Dedifferentiated amniotic fluid mesenchymal stem cell (primary cell): ENCODE measurements around the gene WBP2NL.
"Not testable (repeated sequence)": the region's sequence is repeated elsewhere in the genome, so short reads cannot be mapped to it uniquely, and the experiment has no call there.

Experiments
- DNase-seq: peaks from one replicate; pipeline ENCODE4 v3.0.0-alpha.2; 2016; ENCODE audit errors: extremely low spot score

The WBP2NL gene

GRCh38 chr22:42033263-42034181 is 34.9 kb downstream of the WBP2NL start:
- DNase-seq: no peak

- no peak for DNase-seq
These were observed 36.7 kb downstream of the WBP2NL start for GRCh38 chr22:42035256-42035655.

- no peak for DNase-seq
These were observed 40.7 kb downstream of the WBP2NL start for GRCh38 chr22:42039271-42039670.

- DNase-seq: no peak
These were observed 43.2 kb downstream of the WBP2NL start for GRCh38 chr22:42041784-42042183.

- no peak for DNase-seq
These were observed 52.1 kb downstream of the WBP2NL start for GRCh38 chr22:42050641-42051180.

GRCh38 chr22:42052765-42053164 is 54.2 kb downstream of the WBP2NL start:
- DNase-seq: no peak

GRCh38 chr22:42056757-42057511 is 58.3 kb downstream of the WBP2NL start:
- DNase-seq: no peak

- DNase-seq: no peak
These were observed 61.9 kb downstream of the WBP2NL start for GRCh38 chr22:42060489-42060888.

- no peak for DNase-seq
These were observed 62.5 kb downstream of the WBP2NL start for GRCh38 chr22:42061041-42061440.

- no peak for DNase-seq
These were observed 64.0 kb downstream of the WBP2NL start for GRCh38 chr22:42062506-42063170.

GRCh38 chr22:42064629-42065028 is 66.0 kb downstream of the WBP2NL start:
- DNase-seq: no peak

- no peak for DNase-seq
These were observed 67.0 kb downstream of the WBP2NL start for GRCh38 chr22:42065438-42066125.

GRCh38 chr22:42066126-42066761 is 67.7 kb downstream of the WBP2NL start:
- no peak for DNase-seq

- no peak for DNase-seq
These were observed 68.3 kb downstream of the WBP2NL start for GRCh38 chr22:42066937-42067336.

GRCh38 chr22:42067671-42068251 is 69.2 kb downstream of the WBP2NL start:
- DNase-seq: no peak

GRCh38 chr22:42068291-42068690 is 69.7 kb downstream of the WBP2NL start:
- no peak for DNase-seq

GRCh38 chr22:42069801-42070516 is 71.4 kb downstream of the WBP2NL start:
- DNase-seq: no peak

GRCh38 chr22:42070517-42071422 is 72.2 kb downstream of the WBP2NL start, which contains the start of gene NAGA:
TSS of gene NAGA (minus strand) at chr22:42070812. CDS start at chr22:42070297, 515 bp downstream.
- peak; percentile 94 for DNase-seq

GRCh38 chr22:42071508-42071907 is 72.9 kb downstream of the WBP2NL start:
- not testable (repeated sequence) for DNase-seq
